GM23338 (cell line): ENCODE measurements around the gene KIF25.

Source experiments
- CREB1 ChIP-seq: fragments of 250-450 bp; sonication (Bioruptor Pico); IDR thresholded peaks from 2 replicates; pipeline ENCODE4 v1.5.0; 2020; ENCODE audit warnings: low read depth, mild to moderate bottlenecking, moderate library complexity
- CTCF ChIP-seq, 2 experiments: fragments of 200-600 bp in 1 of 2; sonication (generic) in 1 of 2; conservative IDR thresholded peaks; 2 replicates each; pipeline versions ENCODE4 v1.5.1 to v1.6.1; 2016 to 2017; ENCODE audit warnings: antibody characterized with exemption in 2 of 2, low read depth in 2 of 2, mild to moderate bottlenecking in 2 of 2, moderate library complexity in 1 of 2
- EZH2 ChIP-seq: fragments of 200-600 bp; sonication (generic); IDR thresholded peaks from one replicate; pipeline ENCODE4 v1.8.0; 2017; ENCODE audit warnings: antibody characterized with exemption, mild to moderate bottlenecking, low read depth; ENCODE audit not compliant: unreplicated experiment
- EZH2phosphoT487 ChIP-seq: fragments of 200-600 bp; sonication (generic); IDR thresholded peaks from one replicate; pipeline ENCODE4 v1.8.1; 2018; ENCODE audit warnings: antibody characterized with exemption; ENCODE audit not compliant: unreplicated experiment

- no peak for TF ChIP-seq CTCF (conservative IDR thresholded peaks at IDR 0.05; ENCODE audit: low read depth in 2 of 2)
- TF ChIP-seq EZH2 = no peak
- no peak for TF ChIP-seq EZH2phosphoT487
- no peak for TF ChIP-seq CREB1
Observed at GRCh38 chr6:167993831-167994230, 3.6 kb upstream of the KIF25 start.
